HK-2 (cell line): ENCODE results near the gene GMCL2.
"Not testable (repeated sequence)": the region's sequence is repeated elsewhere in the genome, so short reads cannot be mapped to it uniquely, and the experiment has no call there.

Source experiments
- DNase-seq: peaks from one replicate; pipeline ENCODE4 v3.0.0-alpha.2; 2018; ENCODE audit not compliant: unreplicated experiment

Gene GMCL2

GRCh38 chr5:178206166-178207101 lies 19.3 kb upstream of the GMCL2 start:
- DNase-seq, result no peak

- DNase-seq, result no peak
These were observed 18.5 kb upstream of the GMCL2 start for GRCh38 chr5:178205749-178206047.

GRCh38 chr5:178204935-178205748 lies 18.0 kb upstream of the GMCL2 start:
- peak; percentile 63 for DNase-seq

GRCh38 chr5:178204182-178204934 lies 17.2 kb upstream of the GMCL2 start, which contains the start of gene HNRNPAB:
Gene HNRNPAB, plus strand, starts transcription at chr5:178204533. Its CDS starts 305 bp downstream, at chr5:178204838.
- peak; percentile 93 for DNase-seq

- DNase-seq, result no peak
These were observed 16.6 kb upstream of the GMCL2 start for GRCh38 chr5:178203670-178204181.

GRCh38 chr5:178202541-178202940 lies 15.4 kb upstream of the GMCL2 start:
- no peak for DNase-seq

- DNase-seq, result no peak
These were observed 14.7 kb upstream of the GMCL2 start for GRCh38 chr5:178201927-178202235.

GRCh38 chr5:178201221-178201926 lies 14.2 kb upstream of the GMCL2 start:
- DNase-seq, result no peak

- DNase-seq, result no peak
These were observed 12.6 kb upstream of the GMCL2 start for GRCh38 chr5:178199581-178200434.

- no peak for DNase-seq
These were observed 11.5 kb upstream of the GMCL2 start for GRCh38 chr5:178198706-178199105.

- DNase-seq, result not testable (repeated sequence)
These were observed 11.0 kb upstream of the GMCL2 start for GRCh38 chr5:178198151-178198550.

GRCh38 chr5:178196986-178197385 lies 9.8 kb upstream of the GMCL2 start:
- no peak for DNase-seq

GRCh38 chr5:178196281-178196812 lies 9.2 kb upstream of the GMCL2 start:
- DNase-seq, result no peak

- no peak for DNase-seq
These were observed 6.9 kb upstream of the GMCL2 start for GRCh38 chr5:178194026-178194425.

GRCh38 chr5:178193251-178193809 lies 6.2 kb upstream of the GMCL2 start:
- no peak for DNase-seq

- DNase-seq, result no peak
These were observed 5.6 kb upstream of the GMCL2 start for GRCh38 chr5:178192787-178193186.

GRCh38 chr5:178192244-178192643 lies 5.1 kb upstream of the GMCL2 start:
- no peak for DNase-seq

- no peak for DNase-seq
These were observed 4.5 kb upstream of the GMCL2 start for GRCh38 chr5:178191661-178192060.

GRCh38 chr5:178189433-178189832 lies 2.3 kb upstream of the GMCL2 start:
- no peak for DNase-seq

GRCh38 chr5:178186427-178186826 lies 744 bp downstream of the GMCL2 start:
- no peak for DNase-seq
